HG02571 (cell line): Measurements from ENCODE around the gene MMP28.

Source experiments
- ATAC-seq: cut with Tn5 transposase; IDR thresholded peaks from one replicate; pipeline ENCODE4 v1.9.1; 2021; ENCODE audit warnings: mild to moderate bottlenecking, moderate library complexity; ENCODE audit not compliant: unreplicated experiment

The MMP28 gene

DNA sequence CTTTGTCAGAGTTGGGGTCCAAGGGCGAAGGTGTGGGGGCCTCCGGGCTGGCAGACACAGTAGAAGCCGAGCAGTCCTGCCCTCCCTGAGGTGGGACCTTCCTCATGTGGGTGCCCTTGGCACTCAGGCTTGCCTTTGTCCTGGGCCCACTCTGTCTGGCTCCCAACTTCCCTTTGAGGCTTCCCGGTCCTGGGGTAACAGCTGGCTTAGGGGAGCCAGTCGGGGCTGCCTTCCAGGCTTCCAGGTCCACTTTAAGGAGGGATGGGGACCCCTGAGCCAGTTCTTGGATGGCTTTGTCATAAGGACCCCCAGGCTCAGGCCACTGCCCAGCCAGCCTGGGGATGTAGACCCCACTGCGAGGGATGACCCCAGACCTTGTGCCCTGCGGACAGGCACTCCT, 50.2 kb downstream of the MMP28 start:
- no peak for ATAC-seq

DNA sequence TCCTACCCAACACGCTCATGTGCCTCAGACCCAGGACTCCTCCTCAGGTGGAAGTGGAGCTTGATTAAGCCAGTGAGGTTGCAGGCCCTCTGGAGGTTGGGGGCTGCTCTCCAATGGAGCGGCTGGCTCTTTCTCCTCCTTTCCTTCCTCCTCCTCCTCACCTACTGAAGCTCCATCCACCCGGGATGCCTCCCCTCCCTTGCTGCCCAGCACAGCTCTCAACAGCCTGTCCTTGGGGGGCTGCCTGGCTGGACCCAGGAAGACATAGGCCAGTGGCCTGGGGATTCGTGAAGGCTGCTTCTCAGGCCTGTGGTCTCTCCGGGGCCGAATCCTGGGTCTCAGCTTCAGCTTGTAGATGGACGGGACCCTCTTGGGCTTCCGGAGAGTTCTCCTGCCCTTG, 50.6 kb downstream of the MMP28 start:
- no peak for ATAC-seq

- ATAC-seq: no peak
These were observed 51.7 kb downstream of the MMP28 start for GRCh38 chr17:35743626-35744328.

DNA sequence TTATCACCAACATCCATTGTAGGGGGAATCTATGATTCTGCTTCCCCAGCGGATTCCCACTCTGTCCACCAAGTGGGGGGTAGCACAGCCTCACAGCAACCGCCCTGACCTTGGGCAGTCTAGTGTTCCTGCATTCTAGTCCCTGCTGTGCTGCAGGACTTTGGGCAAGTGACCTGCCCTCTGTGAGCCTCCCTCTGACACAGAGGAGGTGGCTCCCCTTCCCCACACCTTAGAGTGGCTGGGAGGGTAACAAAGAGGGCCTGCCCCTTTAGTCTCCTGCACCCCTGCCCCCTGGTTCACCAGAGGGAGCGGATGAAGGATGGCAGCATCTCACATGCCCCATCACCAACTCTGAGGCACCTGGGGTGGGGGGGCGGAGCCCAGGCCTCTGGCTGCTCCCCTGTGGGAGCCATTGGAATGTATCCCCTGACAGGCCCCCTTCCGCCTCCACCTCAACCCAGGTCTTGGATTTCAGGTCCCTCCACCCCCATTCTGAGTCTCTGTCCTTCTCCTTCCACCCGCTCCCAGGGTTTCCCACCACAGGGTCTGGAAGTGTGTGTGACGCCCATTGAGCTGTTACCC, 52.5 kb downstream of the MMP28 start:
- no peak for ATAC-seq

DNA sequence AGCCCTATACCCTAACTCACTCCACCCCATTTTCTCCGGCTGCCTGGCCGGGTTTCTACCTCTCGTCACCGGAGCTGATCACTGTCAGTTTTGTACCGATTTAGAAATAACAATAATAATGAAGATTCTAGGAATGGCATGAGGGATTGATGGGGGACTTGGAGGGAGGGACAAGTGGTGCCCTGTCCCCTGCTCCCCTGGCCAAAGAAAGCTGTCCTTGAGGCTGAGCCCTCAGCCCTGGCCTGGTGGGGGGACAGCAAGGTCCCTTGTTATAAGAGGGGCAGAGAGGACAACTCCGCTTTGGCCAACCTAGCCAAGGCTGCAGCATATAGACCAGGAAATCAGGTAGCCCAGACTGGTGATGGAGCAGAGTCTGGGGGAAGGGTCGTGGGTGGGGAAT, 52.9 kb downstream of the MMP28 start:
- ATAC-seq: no peak

DNA sequence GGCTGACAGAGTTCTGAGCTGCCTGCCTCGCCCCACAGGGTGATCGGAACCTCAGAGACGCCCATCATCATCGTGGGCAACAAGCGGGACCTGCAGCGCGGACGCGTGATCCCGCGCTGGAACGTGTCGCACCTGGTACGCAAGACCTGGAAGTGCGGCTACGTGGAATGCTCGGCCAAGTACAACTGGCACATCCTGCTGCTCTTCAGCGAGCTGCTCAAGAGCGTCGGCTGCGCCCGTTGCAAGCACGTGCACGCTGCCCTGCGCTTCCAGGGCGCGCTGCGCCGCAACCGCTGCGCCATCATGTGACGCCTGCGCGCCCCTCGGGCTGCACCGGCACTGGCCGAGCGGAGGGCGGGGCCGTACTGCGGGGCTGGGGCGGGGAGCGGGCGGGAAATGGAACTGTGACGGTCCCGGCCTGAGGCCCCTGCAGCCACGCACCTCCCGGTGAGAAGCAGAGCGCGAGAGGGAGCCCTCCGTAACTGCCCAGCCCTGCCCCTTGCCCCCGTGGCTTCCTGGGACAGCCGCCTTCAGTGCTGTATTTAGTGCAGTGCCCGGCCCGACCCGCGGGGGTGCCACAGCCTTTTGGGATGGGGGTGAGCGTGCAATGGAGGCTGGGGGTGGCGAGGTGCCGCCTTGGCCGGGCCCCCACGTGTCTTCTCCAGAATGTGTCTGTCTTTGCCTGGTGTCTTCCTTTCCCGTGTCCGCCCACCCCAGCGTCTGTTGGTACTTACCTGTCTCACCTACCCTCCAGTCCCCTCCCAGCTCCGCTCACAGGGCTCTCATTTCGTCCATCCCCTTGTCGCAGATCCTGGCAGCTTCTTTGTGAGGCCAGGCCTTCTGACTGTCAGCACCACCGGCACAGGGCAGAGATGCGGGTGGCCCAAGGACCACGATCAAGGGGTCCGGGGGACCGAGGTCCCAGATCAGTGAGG, 54.2 kb downstream of the MMP28 start:
- no peak for ATAC-seq

DNA sequence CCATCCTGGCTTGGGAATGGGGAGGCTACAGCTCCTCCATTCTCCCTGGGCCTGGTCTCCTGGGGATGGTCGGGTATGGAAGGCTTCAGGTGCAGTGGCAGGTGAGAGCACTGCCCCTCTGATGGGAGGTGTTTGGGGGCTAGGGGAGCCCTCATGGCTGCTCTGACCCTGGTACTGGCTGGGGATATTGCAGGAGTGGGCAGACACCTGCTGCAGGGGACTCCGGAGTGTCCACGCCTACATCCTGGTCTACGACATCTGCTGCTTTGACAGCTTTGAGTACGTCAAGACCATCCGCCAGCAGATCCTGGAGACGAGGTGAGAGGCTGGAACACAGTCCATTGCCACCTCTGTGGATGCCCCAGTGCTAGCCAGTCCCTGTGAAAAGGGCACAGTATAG, 55.2 kb downstream of the MMP28 start:
- ATAC-seq: no peak

DNA sequence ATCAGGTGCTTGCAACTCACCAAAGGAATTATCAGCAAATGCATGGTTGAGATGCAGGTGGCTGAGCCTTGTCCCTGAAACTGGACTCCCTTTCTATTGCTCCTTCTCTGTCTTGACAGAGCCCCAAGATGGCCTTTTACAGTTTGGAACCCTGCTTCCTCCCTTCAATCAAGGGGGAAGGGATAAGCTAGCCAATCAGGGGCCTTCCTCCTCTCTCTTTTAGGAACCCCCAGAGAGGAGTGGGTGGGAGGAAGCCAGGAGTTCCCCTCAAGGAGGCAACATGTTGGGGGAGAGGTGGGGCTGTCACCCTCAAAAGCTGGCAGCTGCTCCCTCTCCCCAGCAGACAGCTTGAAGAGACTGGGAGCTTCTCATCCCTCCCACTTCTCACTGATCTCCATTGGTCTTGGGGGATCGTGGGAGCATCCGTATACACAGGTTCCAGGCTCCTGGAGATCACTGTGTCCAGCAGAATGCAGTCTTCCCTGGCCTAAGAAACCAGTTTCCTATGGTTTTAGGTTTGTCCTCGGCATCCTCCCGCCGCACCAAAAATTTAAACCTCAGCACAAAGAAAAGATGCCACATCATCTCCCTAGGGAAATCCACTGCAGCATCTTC, 56.8 kb downstream of the MMP28 start:
- ATAC-seq: no peak

GRCh38 chr17:35736236-35736635, 59.2 kb downstream of the MMP28 start:
- ATAC-seq: no peak

GRCh38 chr17:35735036-35735805, 60.2 kb downstream of the MMP28 start:
- ATAC-seq: no peak

DNA sequence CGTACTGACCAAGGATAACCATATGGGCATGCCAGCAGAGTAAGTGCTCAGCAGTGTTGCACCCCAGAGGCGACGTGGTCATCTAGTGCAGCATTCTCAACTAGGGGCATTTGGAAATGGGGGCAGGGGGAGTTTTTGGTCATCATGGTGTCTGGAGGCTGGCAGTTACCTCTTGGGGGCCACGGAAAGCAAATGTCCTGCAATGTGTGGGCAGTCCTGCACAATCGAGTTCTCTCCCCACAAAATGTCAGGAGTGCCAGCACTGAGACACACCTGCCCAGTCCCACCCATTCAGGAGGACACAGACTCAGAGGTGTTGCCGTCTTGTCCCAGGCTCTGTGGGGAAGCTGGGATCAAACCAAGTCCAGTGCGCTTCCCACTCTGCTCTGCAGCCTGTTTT, 61.0 kb downstream of the MMP28 start:
- no peak for ATAC-seq

DNA sequence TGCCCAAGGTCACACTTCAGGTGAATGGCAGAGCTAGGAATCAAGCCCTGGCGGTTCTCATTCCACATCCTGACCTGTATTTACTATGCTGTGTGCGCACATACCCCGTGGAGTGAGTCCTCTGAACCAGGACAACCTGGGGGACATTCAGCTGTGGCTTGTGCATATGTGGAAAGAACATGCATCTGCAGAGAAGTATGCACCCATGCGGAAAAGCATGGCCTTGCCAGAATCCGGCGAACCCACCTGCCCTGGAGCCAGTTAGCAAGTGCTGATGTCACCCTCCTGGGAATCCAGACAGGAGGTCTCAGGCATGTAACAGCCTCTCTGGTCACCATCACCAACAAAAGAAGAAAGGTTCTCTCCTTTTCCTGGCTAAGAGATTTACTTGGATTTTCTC, 62.1 kb downstream of the MMP28 start:
- no peak for ATAC-seq

DNA sequence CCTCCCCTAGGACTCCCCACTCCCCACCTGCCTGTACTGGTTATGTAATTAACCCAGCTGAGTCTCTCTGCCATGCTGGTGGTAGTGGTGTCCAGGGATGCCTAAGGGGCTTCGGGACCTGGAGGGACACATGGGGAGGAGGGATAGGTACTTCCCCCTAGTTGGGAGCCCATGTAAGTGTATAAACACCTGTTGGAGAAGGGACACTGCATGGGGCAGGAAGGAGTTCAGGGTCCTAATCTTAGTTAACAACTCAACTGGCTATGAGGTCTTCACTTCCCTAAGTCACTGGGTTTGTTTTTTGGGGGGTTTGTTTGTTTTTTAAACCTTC, 62.7 kb downstream of the MMP28 start:
- ATAC-seq: no peak

DNA sequence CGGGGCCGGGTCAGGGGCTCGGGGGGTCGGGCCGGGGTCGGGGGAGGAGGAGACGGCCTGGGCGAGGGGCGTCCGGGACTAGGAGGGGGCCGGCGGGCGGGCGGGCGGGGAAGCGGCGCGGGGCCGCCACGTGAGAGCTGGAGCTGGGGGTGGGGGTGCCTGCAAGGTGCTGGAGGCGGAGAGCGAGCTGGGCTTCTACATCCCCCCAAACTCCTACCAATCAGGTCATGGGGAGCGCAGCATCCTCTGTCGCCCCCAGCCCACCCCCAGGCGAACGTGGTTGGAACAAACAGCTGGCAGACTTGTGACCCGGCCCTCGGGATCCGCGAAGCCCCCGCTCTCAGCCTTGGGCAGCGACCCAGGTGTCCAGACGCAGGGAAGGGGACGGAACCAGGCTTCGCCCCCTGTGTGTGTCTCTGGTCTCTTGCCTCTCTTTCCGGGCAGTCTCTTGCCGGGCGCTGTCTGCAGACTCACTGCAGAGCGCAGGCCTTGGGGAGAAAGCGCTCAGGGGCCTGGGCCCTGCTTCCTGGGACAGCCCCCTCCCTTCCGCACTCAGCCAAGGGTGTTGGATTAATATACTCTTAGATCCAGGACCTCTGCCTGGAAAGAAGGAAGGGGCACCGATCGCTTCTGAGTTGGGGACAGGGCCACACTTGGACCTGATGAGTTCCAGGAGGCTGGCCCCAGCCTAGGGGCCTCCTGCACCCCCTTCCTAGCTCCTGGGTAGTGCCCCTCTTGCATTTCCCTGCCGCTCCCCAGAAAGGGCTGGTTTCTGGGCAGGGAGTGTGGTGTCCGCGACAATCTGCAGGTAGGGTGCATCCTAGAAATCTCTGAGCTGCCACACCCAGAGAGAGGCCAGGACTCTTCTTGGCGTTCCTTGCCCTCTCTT, 63.3 kb downstream of the MMP28 start:
- no peak for ATAC-seq

- no peak for ATAC-seq
These were observed 64.1 kb downstream of the MMP28 start, which contains the start of gene RASL10B for GRCh38 chr17:35731239-35731916. RASL10B (plus strand) TSS chr17:35731639; CDS start chr17:35735185, 3,546 bp downstream.

DNA sequence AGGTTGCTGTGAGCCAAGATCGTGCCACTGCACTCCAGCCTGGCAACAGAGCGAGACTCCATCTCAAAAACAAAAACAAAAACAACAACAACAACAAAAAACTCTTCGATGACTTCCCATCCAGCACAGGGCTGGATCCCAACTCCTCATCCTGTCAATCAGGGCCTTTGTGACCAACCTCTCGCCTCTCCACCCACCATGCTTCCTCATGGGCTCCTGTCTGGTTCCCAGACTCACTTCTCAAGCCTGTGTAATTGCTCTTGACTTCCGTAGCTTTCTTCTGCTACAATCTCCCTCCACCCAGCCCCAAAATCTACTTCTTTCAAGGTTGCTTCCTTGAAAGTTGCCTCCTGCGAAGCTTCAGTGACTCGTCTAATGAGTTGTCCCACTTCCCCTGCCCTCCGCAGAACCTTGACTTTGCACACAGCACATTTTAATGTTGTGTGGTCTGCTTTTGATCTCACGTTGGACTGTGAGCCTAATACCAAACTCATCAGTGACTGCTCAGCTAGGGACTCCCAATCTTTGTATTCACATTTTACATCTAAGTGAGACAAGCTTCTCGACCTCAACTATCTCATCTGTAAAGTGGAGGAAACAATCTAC, 64.9 kb downstream of the MMP28 start:
- no peak for ATAC-seq

DNA sequence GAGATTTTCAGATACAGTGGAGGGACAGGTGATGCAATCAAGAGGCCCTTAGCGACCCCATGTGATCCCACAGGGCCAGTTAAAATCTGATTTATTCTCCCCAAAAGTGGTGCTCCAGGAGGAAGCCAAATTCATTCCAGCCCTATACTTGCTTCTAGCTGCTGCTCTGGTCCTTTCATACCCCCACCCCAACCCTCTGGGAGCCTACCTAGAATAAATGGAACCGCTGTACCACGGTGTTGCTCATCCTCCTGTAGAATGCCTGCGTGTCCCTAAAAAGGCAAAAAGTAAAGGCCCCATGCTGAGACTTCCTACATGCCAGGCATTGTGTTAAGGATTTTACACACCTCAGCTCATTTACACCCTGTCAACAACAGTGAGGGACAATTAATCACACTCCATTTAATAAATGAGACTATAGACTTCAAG, 66.0 kb downstream of the MMP28 start:
- no peak for ATAC-seq

DNA sequence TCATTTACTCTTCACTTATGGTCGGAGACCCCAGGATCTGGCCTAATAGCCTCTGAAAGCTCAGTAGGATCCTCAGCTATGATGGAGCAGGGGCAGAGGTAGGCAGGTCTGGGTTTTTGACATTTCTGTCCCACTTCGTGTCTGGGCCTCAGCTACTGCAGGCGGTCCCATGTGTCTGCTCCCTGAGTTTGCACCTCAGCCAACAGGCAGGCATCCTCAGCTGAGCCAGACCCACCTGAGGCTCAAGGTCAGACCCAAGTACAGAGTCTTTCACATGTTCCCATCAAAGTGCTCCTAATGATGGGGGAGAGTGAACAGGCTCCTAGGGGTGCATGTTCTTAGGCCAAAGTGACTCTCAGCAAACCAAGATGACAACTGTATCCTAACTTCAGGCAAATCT, 66.9 kb downstream of the MMP28 start:
- no peak for ATAC-seq

DNA sequence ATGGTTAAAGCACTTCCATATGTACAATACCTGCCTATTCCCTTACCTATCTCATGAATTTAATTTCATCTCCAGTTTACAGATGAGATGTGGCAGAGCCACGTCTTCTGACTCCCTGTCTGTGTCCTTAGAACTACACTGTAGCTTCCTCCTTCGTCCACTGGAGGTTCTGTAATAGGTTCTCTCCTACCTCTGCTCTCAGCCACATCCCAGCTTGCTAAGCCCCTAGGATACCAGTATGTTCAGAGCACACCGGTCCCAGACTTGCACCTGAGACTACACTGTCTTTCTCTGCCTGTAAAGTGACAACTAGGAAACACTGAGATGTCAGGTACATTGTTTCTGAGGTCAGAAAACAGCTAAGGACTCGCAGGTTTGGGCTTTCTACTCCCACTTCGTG, 67.8 kb downstream of the MMP28 start:
- ATAC-seq: no peak
